ENCODE measurements around the gene BANK1. TPM values are rescaled to one million over a fixed set of nuclear protein-coding genes. Genes with fewer than 3 reads are reported as not detected.

The BANK1 gene
- polyA plus RNA-seq, 4 donors: 0.27 to 3.0 (median 1.1) TPM

DNA sequence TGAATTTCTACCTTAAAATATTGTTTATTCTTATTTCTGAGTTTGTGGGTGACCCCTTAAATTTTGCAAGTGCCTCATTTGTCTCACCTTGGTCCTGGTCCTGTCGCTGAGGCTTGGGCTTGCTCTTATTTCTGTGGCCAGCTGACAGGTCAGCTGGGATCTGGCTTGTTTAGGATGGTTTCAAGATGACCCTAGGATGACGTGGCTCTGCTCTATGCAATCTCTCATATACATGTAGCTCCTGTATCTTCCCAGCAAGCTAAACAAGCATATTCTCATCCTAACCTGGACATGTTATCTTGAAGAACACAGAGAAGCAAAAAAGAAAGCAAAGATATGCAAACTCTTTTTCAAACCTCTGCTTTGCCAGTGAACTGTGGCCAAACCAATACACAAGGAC, 158.4 kb downstream of the BANK1 start:
- 77 to 81% (median 79%) methylated on average over 2 of the region's 2 CpGs for WGBS, 3 donors
- H3K27ac ChIP-seq (ENCODE audit: low read depth in 1 of 3, low read length in 2 of 3): no peak overlapping the region
- H3K9me3 ChIP-seq (ENCODE audit: control insufficient read depth in 2 of 2, insufficient read depth in 1 of 2, low read depth in 1 of 2, low read length in 1 of 2): no peaks in the 10 kb centered on the region
- no peaks in the 10 kb centered on the region for H3K36me3 ChIP-seq (ENCODE audit: control insufficient read depth in 3 of 3, insufficient read depth in 2 of 3, low read depth in 1 of 3, low read length in 3 of 3)
- H3K27me3 ChIP-seq (ENCODE audit: control insufficient read depth in 3 of 3, insufficient read depth in 3 of 3, low read length in 3 of 3): no peaks in the 10 kb centered on the region
- no peak overlapping the region for H3K4me3 ChIP-seq (ENCODE audit: low read depth in 1 of 3, low read length in 3 of 3)
- H3K4me1 ChIP-seq (ENCODE audit: control insufficient read depth in 3 of 3, insufficient read depth in 2 of 3, low read depth in 1 of 3, low read length in 2 of 3): no peaks in the 10 kb centered on the region
- no peak for FAIRE-seq
- DNase-seq: no peak

DNA sequence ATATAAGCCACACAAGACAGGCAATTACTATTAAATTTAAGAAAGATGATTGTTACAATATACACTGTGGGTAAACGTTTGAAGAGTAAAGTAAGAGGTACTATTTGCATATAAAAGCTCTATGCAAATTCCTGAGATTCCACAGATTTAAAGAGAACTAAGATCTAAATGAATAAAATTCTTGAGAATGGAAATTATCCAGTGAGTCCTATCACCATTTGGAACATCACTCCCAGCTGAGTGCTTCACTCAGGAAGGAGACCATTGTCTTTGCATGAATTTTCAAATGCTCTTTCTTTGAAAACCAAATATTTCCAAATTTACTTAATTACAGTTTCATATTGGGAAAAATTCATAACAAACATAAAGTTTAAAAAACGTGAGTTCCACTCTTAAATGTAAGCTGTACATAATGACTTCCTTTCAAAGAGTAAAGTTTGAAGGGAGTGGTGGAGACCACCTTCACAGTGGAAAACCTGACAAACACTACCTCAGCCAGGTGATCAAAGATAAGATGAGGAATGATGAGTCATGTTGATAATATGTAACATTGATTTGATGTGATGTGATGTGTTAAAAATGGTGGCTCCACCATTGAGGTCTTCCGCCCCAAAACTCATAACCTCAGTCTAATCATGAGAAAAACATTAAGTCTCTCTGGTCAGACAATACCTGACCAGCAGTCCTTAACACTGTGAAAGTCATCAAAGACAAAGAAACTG, 159.9 kb downstream of the BANK1 start:
- Histone ChIP-seq H3K4me3 (ENCODE audit: low read depth in 1 of 3, low read length in 3 of 3) (no peak overlapping the region), H3K27ac (ENCODE audit: low read depth in 1 of 3, low read length in 2 of 3) (no peak overlapping the region), H3K36me3 (ENCODE audit: control insufficient read depth in 3 of 3, insufficient read depth in 2 of 3, low read depth in 1 of 3, low read length in 3 of 3) (no peaks in the 10 kb centered on the region), H3K27me3 (ENCODE audit: control insufficient read depth in 3 of 3, insufficient read depth in 3 of 3, low read length in 3 of 3) (no peaks in the 10 kb centered on the region), H3K4me1 (ENCODE audit: control insufficient read depth in 3 of 3, insufficient read depth in 2 of 3, low read depth in 1 of 3, low read length in 2 of 3) (no peaks in the 10 kb centered on the region), H3K9me3 (ENCODE audit: control insufficient read depth in 2 of 2, insufficient read depth in 1 of 2, low read depth in 1 of 2, low read length in 1 of 2) (no peaks in the 10 kb centered on the region)
- no peak for FAIRE-seq
- DNase-seq: no peak
- 52 to 74% (median 71%) methylated on average over 3 of the region's 3 CpGs for WGBS, 3 donors

DNA sequence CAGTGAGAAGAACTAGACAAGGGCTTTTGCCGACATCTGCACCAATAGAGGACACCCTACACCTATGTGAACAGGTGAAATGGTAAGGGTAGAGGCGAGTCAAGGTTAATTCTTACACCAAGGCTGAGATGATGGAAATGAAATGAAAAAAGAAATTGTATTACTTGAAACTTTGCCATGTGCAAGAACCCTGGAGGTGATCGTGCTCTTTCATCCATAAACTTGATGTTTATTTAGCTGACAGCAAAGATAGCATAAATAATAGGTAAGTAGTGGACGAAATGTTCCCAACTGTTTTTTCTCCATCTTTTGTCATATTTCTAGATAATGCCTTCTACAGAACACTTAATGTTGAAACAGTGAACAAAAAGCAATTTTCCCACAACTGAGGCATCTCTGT, 162.5 kb downstream of the BANK1 start:
- no peak for FAIRE-seq

DNA sequence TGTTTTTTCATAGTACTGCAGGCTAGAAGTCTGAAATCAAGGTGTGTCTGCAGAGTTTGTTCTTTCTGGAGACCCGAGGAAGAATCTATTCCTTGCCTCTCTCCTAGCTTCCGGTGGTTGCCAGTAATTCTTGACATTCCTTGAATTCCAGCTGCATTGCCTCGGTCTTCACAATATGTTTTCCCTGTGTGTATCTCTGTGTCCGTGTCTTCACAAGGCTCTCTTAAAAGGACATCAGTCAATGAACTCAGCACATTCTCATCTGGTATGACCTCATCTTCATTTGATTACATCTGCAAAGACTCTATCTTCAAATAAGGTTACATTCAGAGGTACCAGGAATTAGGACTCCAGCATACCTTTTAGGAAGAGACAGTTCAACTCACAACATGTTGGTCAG, 163.4 kb downstream of the BANK1 start:
- DNase-seq: no peak
- Histone ChIP-seq H3K9me3 (ENCODE audit: control insufficient read depth in 2 of 2, insufficient read depth in 1 of 2, low read depth in 1 of 2, low read length in 1 of 2) (no peaks in the 10 kb centered on the region), H3K27me3 (ENCODE audit: control insufficient read depth in 3 of 3, insufficient read depth in 3 of 3, low read length in 3 of 3) (no peaks in the 10 kb centered on the region), H3K4me3 (ENCODE audit: low read depth in 1 of 3, low read length in 3 of 3) (no peak overlapping the region), H3K27ac (ENCODE audit: low read depth in 1 of 3, low read length in 2 of 3) (no peak overlapping the region), H3K4me1 (ENCODE audit: control insufficient read depth in 3 of 3, insufficient read depth in 2 of 3, low read depth in 1 of 3, low read length in 2 of 3) (no peaks in the 10 kb centered on the region), H3K36me3 (ENCODE audit: control insufficient read depth in 3 of 3, insufficient read depth in 2 of 3, low read depth in 1 of 3, low read length in 3 of 3) (no peaks in the 10 kb centered on the region)
- 42 to 59% (median 56%) methylated on average over 4 of the region's 4 CpGs for WGBS, 3 donors
- FAIRE-seq: no peak

More for the DNA sequence above, 162.5 kb downstream of the BANK1 start:
- 68 to 78% (median 75%) methylated on average over 4 of the region's 4 CpGs for WGBS, 3 donors
- DNase-seq: no peak
- H3K36me3 ChIP-seq (ENCODE audit: control insufficient read depth in 3 of 3, insufficient read depth in 2 of 3, low read depth in 1 of 3, low read length in 3 of 3): no peaks in the 10 kb centered on the region
- no peak overlapping the region for H3K27ac ChIP-seq (ENCODE audit: low read depth in 1 of 3, low read length in 2 of 3)
- no peaks in the 10 kb centered on the region for H3K27me3 ChIP-seq (ENCODE audit: control insufficient read depth in 3 of 3, insufficient read depth in 3 of 3, low read length in 3 of 3)
- H3K9me3 ChIP-seq (ENCODE audit: control insufficient read depth in 2 of 2, insufficient read depth in 1 of 2, low read depth in 1 of 2, low read length in 1 of 2): no peaks in the 10 kb centered on the region
- H3K4me1 ChIP-seq (ENCODE audit: control insufficient read depth in 3 of 3, insufficient read depth in 2 of 3, low read depth in 1 of 3, low read length in 2 of 3): no peaks in the 10 kb centered on the region
- H3K4me3 ChIP-seq (ENCODE audit: low read depth in 1 of 3, low read length in 3 of 3): no peak overlapping the region

DNA sequence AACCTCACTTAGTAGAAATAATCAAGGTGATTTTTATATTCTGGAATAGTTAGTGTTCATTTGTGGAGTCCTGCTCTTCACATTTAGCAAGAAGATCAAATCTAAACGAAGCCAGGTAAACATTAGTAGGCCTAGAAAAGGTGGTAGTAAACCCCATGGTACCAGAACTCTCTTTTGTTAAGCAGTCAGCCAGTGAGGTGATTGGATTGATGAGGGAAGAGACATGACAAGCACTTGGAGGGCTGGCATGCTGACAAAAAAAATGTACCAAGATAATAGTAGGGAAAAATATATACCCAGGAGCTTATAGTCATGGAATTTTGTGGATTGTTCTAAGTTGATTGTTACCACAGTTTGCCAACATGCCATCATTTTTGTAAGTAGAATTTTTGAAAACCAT, 163.8 kb downstream of the BANK1 start:
- Histone ChIP-seq H3K27ac (ENCODE audit: low read depth in 1 of 3, low read length in 2 of 3) (no peak overlapping the region), H3K4me3 (ENCODE audit: low read depth in 1 of 3, low read length in 3 of 3) (no peak overlapping the region), H3K36me3 (ENCODE audit: control insufficient read depth in 3 of 3, insufficient read depth in 2 of 3, low read depth in 1 of 3, low read length in 3 of 3) (no peaks in the 10 kb centered on the region), H3K4me1 (ENCODE audit: control insufficient read depth in 3 of 3, insufficient read depth in 2 of 3, low read depth in 1 of 3, low read length in 2 of 3) (no peaks in the 10 kb centered on the region), H3K9me3 (ENCODE audit: control insufficient read depth in 2 of 2, insufficient read depth in 1 of 2, low read depth in 1 of 2, low read length in 1 of 2) (no peaks in the 10 kb centered on the region), H3K27me3 (ENCODE audit: control insufficient read depth in 3 of 3, insufficient read depth in 3 of 3, low read length in 3 of 3) (no peaks in the 10 kb centered on the region)
- 49 to 60% (median 55%) methylated on average over 1 of the region's 1 CpG for WGBS, 3 donors
- DNase-seq: no peak
- FAIRE-seq: no peak

DNA sequence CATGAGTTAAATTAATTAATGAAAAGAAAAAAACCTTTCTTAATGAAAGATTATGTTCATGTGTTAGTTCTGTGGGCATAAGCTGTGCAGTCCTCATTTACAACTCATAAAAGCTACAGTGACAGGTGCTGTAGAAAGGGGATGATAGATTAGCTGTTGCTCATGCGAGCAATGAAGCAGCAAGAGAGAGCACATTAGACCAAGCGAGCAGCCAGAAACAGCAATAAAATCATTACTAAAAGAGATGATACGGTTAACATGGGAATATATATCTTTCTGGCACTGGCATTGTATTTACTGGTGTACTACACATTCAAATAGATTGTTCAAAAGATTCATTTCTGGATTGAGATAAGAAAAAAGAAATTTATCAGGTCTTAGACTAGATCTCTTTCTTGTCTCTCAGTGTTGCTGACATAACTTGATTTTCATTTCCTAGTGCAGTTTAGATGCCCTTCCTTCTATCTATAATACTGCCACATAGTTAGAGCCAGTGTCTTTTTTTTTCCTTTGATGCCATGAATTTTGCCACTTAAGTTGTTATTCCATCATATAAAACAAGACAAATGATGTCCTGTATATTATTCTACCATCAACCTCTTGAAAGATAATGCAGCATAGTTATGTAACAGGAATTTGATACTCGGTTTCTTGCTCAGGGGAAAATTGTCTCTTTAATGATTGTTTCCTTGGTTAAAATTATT, 164.6 kb downstream of the BANK1 start:
- Histone ChIP-seq H3K36me3 (ENCODE audit: control insufficient read depth in 3 of 3, insufficient read depth in 2 of 3, low read depth in 1 of 3, low read length in 3 of 3) (no peaks in the 10 kb centered on the region), H3K27me3 (ENCODE audit: control insufficient read depth in 3 of 3, insufficient read depth in 3 of 3, low read length in 3 of 3) (no peaks in the 10 kb centered on the region), H3K27ac (ENCODE audit: low read depth in 1 of 3, low read length in 2 of 3) (no peak overlapping the region), H3K9me3 (ENCODE audit: control insufficient read depth in 2 of 2, insufficient read depth in 1 of 2, low read depth in 1 of 2, low read length in 1 of 2) (no peaks in the 10 kb centered on the region), H3K4me1 (ENCODE audit: control insufficient read depth in 3 of 3, insufficient read depth in 2 of 3, low read depth in 1 of 3, low read length in 2 of 3) (no peaks in the 10 kb centered on the region), H3K4me3 (ENCODE audit: low read depth in 1 of 3, low read length in 3 of 3) (no peak overlapping the region)
- DNase-seq: no peak
- FAIRE-seq: no peak
- WGBS, 3 donors: 64 to 81% (median 66%) methylated on average over 4 of the region's 4 CpGs

DNA sequence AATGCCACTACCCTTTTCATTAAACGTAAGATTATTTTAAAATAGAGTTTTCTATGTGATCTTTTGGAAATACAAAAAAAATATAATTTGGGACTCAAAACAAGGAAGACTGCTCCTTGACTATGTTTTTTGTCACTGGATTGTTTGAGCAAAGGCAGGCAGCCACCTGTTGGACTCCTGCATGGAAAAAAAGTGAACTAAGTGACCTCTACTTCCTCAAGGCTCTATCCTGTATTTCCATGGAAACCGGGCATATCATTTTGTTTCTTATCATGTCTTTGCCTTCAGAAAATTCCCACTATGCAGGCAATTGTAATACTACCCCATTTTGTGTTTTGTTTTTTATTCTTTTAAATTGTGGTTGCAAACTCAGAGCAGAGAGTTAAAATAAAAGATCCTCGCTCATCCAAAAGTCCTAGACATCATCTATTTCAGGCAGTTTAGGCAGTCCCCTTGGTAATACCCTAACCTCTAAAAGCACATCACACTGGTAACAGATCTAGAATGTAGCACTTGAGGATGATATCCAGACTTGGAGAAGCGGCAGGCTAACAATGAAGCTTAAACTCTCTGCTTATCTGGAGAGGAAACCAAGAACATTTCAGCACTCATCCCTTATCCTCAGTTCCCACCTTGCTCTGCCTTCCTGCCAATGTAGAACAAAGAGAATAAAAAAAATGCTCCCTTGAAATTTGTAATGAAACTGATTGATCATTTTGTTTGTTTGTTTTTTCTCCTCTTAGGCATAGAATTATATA, 165.7 kb downstream of the BANK1 start:
- Histone ChIP-seq H3K36me3 (ENCODE audit: control insufficient read depth in 3 of 3, insufficient read depth in 2 of 3, low read depth in 1 of 3, low read length in 3 of 3) (no peaks in the 10 kb centered on the region), H3K9me3 (ENCODE audit: control insufficient read depth in 2 of 2, insufficient read depth in 1 of 2, low read depth in 1 of 2, low read length in 1 of 2) (no peaks in the 10 kb centered on the region), H3K4me1 (ENCODE audit: control insufficient read depth in 3 of 3, insufficient read depth in 2 of 3, low read depth in 1 of 3, low read length in 2 of 3) (no peaks in the 10 kb centered on the region), H3K27me3 (ENCODE audit: control insufficient read depth in 3 of 3, insufficient read depth in 3 of 3, low read length in 3 of 3) (no peaks in the 10 kb centered on the region), H3K27ac (ENCODE audit: low read depth in 1 of 3, low read length in 2 of 3) (no peak overlapping the region), H3K4me3 (ENCODE audit: low read depth in 1 of 3, low read length in 3 of 3) (no peak overlapping the region)
- WGBS, 3 donors: 76 to 85% (median 81%) methylated on average over 4 of the region's 4 CpGs
- FAIRE-seq: no peak
- DNase-seq: no peak

DNA sequence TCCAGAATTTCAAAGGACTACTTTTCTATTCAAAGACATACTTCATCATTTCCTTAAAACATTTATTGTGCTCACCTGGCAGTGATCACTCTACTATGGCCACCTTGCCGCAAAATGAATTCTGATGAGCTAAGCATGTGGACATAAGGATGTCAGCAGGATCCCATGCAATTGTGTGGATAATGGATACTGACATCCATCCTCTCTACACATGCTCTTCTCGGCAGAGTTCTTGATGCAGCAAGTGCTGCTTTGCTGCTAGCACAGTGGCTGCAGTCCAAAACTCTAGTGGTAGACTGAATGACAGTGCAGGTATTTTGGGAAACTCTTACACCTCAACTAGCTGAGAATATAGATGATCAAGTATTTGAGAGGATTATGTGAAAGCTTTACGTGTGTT, 168.0 kb downstream of the BANK1 start:
- H3K27me3 ChIP-seq (ENCODE audit: control insufficient read depth in 3 of 3, insufficient read depth in 3 of 3, low read length in 3 of 3): no peaks in the 10 kb centered on the region
- H3K9me3 ChIP-seq (ENCODE audit: control insufficient read depth in 2 of 2, insufficient read depth in 1 of 2, low read depth in 1 of 2, low read length in 1 of 2): no peaks in the 10 kb centered on the region
- H3K27ac ChIP-seq (ENCODE audit: low read depth in 1 of 3, low read length in 2 of 3): no peak overlapping the region
- 93 to 96% (median 95%) methylated on average over 3 of the region's 3 CpGs for WGBS, 3 donors
- no peaks in the 10 kb centered on the region for H3K4me1 ChIP-seq (ENCODE audit: control insufficient read depth in 3 of 3, insufficient read depth in 2 of 3, low read depth in 1 of 3, low read length in 2 of 3)
- DNase-seq (no peak), FAIRE-seq (no peak)
- no peak overlapping the region for H3K4me3 ChIP-seq (ENCODE audit: low read depth in 1 of 3, low read length in 3 of 3)
- H3K36me3 ChIP-seq (ENCODE audit: control insufficient read depth in 3 of 3, insufficient read depth in 2 of 3, low read depth in 1 of 3, low read length in 3 of 3): no peaks in the 10 kb centered on the region
